Panc1 (cell line): ENCODE data around the gene KIZ.

Source experiments
- POLR2AphosphoS5 ChIP-seq: IDR thresholded peaks from 2 replicates; pipeline ENCODE4 v1.6.1; 2012; ENCODE audit warnings: mild to moderate bottlenecking, low read depth, low read length, moderate library complexity
- TF ChIP-seq, protein P1 (sequence below): fragments of 450-650 bp; IDR thresholded peaks from 2 replicates; pipeline ENCODE4 v1.5.1; 2017; ENCODE audit warnings: mild to moderate bottlenecking

DNA sequence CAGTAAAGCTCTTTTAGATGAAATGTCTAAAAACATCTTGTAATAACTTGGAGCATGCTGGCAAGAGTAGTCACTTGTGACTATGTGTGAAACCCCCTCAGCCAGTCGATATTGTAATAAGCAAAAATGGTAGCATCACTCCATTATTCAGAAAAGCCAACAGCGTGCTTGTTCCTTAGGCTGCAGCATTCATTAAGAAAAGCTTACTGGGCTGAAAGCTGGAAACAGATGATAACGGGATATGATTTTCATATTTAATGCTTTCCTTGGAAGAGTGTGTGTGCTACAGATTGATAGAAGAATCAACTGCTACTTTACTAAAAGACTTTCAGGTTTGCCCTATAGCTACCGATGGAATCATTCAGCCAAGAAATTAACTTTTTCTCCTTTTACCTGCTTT is 20.3 kb downstream of the KIZ start:
- TF ChIP-seq POLR2AphosphoS5, result no peak
- TF ChIP-seq, protein P1, sequence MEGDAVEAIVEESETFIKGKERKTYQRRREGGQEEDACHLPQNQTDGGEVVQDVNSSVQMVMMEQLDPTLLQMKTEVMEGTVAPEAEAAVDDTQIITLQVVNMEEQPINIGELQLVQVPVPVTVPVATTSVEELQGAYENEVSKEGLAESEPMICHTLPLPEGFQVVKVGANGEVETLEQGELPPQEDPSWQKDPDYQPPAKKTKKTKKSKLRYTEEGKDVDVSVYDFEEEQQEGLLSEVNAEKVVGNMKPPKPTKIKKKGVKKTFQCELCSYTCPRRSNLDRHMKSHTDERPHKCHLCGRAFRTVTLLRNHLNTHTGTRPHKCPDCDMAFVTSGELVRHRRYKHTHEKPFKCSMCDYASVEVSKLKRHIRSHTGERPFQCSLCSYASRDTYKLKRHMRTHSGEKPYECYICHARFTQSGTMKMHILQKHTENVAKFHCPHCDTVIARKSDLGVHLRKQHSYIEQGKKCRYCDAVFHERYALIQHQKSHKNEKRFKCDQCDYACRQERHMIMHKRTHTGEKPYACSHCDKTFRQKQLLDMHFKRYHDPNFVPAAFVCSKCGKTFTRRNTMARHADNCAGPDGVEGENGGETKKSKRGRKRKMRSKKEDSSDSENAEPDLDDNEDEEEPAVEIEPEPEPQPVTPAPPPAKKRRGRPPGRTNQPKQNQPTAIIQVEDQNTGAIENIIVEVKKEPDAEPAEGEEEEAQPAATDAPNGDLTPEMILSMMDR, result no peak
